Fibroblast of skin of right quadriceps (primary cell): ENCODE data around the gene LTB4R2.
A peak's percentile ranks its signal among the peaks of the same experiment; 100 is the strongest.
"Not testable (repeated sequence)": the region's sequence is repeated elsewhere in the genome, so short reads cannot be mapped to it uniquely, and the experiment has no call there.

Experiments
- DNase-seq: peaks from one replicate; pipeline ENCODE4 v3.0.0-alpha.2; 2013

LTB4R2 gene

GRCh38 chr14:24321212-24321975, 11.5 kb downstream of the LTB4R2 start:
- DNase-seq = no peak

GRCh38 chr14:24322672-24323071, 12.7 kb downstream of the LTB4R2 start:
- no peak for DNase-seq

GRCh38 chr14:24323341-24323740, 13.4 kb downstream of the LTB4R2 start:
- DNase-seq = no peak

- DNase-seq = no peak
Measured at GRCh38 chr14:24324024-24324423, 14.1 kb downstream of the LTB4R2 start.

GRCh38 chr14:24325041-24325530, 15.1 kb downstream of the LTB4R2 start:
- DNase-seq = no peak

- no peak for DNase-seq
Measured at GRCh38 chr14:24325963-24326362, 16.0 kb downstream of the LTB4R2 start.

- no peak for DNase-seq
Measured at GRCh38 chr14:24327303-24327702, 17.4 kb downstream of the LTB4R2 start.

GRCh38 chr14:24327914-24328313, 18.0 kb downstream of the LTB4R2 start:
- not testable (repeated sequence) for DNase-seq

- DNase-seq = no peak
Measured at GRCh38 chr14:24329073-24329663, 19.2 kb downstream of the LTB4R2 start.

GRCh38 chr14:24329736-24330135, 19.8 kb downstream of the LTB4R2 start:
- DNase-seq = no peak

- no peak for DNase-seq
Measured at GRCh38 chr14:24330973-24331674, 21.2 kb downstream of the LTB4R2 start.

- no peak for DNase-seq
Measured at GRCh38 chr14:24331731-24332267, 21.9 kb downstream of the LTB4R2 start.

GRCh38 chr14:24332268-24332993, 22.5 kb downstream of the LTB4R2 start:
- DNase-seq = peak; percentile 64

- no peak for DNase-seq
Measured at GRCh38 chr14:24334431-24335291, 24.7 kb downstream of the LTB4R2 start, which contains the start of gene ADCY4. TSS of gene ADCY4 (minus strand) at chr14:24335071. CDS start at chr14:24334652, 419 bp downstream.

- no peak for DNase-seq
Measured at GRCh38 chr14:24335461-24336171, 25.7 kb downstream of the LTB4R2 start.

GRCh38 chr14:24337144-24337823, 27.3 kb downstream of the LTB4R2 start:
- DNase-seq = no peak

GRCh38 chr14:24337824-24338175, 27.9 kb downstream of the LTB4R2 start:
- no peak for DNase-seq

- DNase-seq = no peak
Measured at GRCh38 chr14:24338843-24339242, 28.9 kb downstream of the LTB4R2 start.

GRCh38 chr14:24339284-24340151, 29.6 kb downstream of the LTB4R2 start, which contains the start of gene RIPK3:
TSS of gene RIPK3 (minus strand) at chr14:24339991. CDS start at chr14:24339826, 165 bp downstream.
- DNase-seq = no peak
